Measurements from ENCODE around the gene RSRP1.
A peak's percentile ranks its signal among the peaks of the same experiment; 100 is the strongest.

RSRP1 gene

DNA sequence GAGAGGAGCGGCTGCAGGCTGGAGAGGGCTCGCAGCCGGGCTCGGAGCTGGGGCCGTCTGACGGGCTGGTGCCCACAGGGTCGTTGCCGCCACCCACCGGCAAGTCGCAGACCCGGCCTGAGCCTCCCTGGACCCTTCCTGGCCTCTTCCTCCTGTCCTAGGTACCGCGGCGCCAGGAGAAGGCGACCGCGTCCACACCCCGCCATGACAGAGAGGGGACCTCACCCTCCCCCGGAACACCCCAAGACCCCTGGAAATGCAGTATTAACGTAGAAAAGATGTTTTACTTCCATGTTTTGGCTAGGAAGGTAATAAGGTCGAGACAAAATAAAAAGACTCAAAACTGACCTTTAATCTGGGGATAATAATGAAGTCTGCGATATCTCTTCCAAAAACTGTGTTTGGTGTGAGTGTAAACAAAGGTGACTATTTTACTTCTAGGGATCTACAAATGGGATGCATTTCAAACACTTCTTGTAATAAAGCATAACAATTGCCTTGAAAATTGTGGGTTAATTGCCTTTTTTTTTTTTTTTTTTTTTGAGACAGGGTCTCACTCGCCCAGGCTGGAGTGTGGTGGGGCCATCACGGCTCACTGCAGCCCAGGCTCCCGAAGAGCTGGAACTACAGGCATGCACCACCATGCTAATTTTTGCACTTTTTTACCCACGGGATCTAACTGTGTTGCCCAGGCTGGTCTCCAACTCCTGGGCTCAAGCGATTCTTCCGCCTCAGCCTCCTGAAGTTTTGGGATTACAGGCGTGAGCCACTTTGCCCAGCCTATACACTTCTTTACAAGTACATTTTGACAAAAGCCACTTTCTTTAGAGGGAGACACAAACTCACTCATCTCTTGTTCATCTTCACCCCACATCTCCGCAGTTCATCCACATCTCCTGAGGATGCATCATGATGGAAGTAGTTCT lies 838 bp upstream of the RSRP1 start:
- no peak for DNase-seq (ENCODE audit: low read depth)

GRCh38 chr1:25246600-25247023 lies 642 bp downstream of the RSRP1 start:
- TF ChIP-seq, protein P1, sequence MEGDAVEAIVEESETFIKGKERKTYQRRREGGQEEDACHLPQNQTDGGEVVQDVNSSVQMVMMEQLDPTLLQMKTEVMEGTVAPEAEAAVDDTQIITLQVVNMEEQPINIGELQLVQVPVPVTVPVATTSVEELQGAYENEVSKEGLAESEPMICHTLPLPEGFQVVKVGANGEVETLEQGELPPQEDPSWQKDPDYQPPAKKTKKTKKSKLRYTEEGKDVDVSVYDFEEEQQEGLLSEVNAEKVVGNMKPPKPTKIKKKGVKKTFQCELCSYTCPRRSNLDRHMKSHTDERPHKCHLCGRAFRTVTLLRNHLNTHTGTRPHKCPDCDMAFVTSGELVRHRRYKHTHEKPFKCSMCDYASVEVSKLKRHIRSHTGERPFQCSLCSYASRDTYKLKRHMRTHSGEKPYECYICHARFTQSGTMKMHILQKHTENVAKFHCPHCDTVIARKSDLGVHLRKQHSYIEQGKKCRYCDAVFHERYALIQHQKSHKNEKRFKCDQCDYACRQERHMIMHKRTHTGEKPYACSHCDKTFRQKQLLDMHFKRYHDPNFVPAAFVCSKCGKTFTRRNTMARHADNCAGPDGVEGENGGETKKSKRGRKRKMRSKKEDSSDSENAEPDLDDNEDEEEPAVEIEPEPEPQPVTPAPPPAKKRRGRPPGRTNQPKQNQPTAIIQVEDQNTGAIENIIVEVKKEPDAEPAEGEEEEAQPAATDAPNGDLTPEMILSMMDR (IDR thresholded peaks at IDR 0.05; ENCODE audit: insufficient read depth, low read depth, low read length, missing control alignments), result no peak
- peak overlapping the region; percentile 73 for H3K4me3 ChIP-seq (ENCODE audit: low read depth, low read length)
- peak; percentile 36 for DNase-seq (ENCODE audit: low read depth)

More for the DNA sequence above, 838 bp upstream of the RSRP1 start:
- H3K4me3 ChIP-seq (ENCODE audit: low read depth, low read length), result peak overlapping the region; percentile 71
- TF ChIP-seq, protein P1 (IDR thresholded peaks at IDR 0.05; ENCODE audit: insufficient read depth, low read depth, low read length, missing control alignments), result no peak

- H3K4me3 ChIP-seq (ENCODE audit: low read depth, low read length), result peak overlapping the region; percentile 73
- TF ChIP-seq, protein P1 (IDR thresholded peaks at IDR 0.05; ENCODE audit: insufficient read depth, low read depth, low read length, missing control alignments), result no peak
- DNase-seq (ENCODE audit: low read depth), result peak; percentile 24
Observed at GRCh38 chr1:25245809-25246599, 1.2 kb downstream of the RSRP1 start.

- TF ChIP-seq, protein P1 (IDR thresholded peaks at IDR 0.05; ENCODE audit: insufficient read depth, low read depth, low read length, missing control alignments), result no peak
- peak overlapping the region; percentile 73 for H3K4me3 ChIP-seq (ENCODE audit: low read depth, low read length)
- DNase-seq (ENCODE audit: low read depth), result no peak
Observed at GRCh38 chr1:25245393-25245792, 1.9 kb downstream of the RSRP1 start.

DNA sequence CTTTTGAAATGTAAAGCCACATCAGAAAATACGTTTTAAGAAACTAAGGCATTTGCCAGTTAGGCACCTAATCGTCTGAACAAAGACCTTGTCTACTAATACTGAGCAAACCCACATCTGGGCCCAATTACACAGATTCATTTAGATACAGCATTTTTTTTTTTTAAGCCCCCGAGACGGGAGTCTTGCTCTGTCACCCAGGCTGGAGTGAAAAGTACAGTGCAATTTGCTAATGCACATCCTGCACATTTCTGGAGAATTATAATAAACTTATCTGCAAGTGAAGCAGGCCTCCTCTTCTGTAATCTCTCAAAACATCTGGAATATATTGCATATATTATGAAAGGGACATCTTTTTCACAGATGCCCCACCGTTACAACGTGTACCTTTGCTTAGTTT lies 3.3 kb downstream of the RSRP1 start:
- H3K4me3 ChIP-seq (ENCODE audit: low read depth, low read length), result no peak overlapping the region
- TF ChIP-seq, protein P1 (IDR thresholded peaks at IDR 0.05; ENCODE audit: insufficient read depth, low read depth, low read length, missing control alignments), result no peak
- no peak for DNase-seq (ENCODE audit: low read depth)

DNA sequence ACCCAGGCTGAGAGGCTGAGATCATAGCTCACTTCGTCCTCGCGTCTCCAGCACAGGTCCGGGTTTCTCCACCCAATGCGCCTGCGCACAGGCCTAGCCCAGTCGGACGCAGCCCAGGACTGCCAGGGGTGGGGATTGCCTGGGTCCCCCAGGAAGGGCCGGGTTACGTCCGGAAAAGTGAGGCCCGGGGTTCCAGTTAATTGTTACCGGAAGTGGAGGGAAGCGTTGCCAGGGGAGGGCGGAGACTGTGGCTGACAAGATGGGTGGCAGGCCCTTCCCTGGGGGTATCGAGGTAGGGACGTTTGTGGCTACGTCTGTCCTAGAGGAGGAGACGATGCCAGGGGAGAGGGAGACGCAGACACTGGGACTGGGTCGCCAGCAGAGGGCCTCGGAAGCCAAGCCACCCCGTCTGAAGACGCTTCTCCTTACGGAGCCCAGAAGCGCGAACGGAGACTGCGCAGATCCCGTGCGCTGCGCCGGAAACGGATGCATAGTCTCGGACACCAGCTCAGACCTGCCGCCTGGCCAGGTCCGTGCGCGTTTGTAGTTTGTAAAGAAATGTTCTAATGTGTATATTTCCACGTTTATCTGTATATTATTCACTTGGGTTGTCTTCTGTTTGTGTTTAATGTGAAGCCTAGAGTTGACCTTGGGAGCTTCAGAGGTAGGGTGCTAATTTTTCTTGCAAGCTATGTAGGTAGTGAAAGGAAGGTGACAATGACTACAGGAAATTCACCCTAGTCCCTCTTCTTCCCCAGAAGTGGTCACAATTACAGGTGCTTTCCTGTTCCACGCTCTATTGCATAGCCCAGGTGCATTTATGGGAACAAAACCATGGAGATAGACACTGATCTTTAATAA lies 7.3 kb downstream of the RSRP1 start:
- TF ChIP-seq, protein P1 (IDR thresholded peaks at IDR 0.05; ENCODE audit: insufficient read depth, low read depth, low read length, missing control alignments), result peak; percentile 71
- H3K4me3 ChIP-seq (ENCODE audit: low read depth, low read length), result peak overlapping the region; percentile 61
- DNase-seq (ENCODE audit: low read depth), result peak; percentile 97

All from GM12865 (cell line).